Central memory CD4-positive, alpha-beta T cell (primary cell): ENCODE data around the gene PIM1.
"Not testable (repeated sequence)": the region's sequence is repeated elsewhere in the genome, so short reads cannot be mapped to it uniquely, and the experiment has no call there.

Experiments used
- DNase-seq: peaks from one replicate; pipeline ENCODE4 v3.0.0; 2022

Gene PIM1

DNA sequence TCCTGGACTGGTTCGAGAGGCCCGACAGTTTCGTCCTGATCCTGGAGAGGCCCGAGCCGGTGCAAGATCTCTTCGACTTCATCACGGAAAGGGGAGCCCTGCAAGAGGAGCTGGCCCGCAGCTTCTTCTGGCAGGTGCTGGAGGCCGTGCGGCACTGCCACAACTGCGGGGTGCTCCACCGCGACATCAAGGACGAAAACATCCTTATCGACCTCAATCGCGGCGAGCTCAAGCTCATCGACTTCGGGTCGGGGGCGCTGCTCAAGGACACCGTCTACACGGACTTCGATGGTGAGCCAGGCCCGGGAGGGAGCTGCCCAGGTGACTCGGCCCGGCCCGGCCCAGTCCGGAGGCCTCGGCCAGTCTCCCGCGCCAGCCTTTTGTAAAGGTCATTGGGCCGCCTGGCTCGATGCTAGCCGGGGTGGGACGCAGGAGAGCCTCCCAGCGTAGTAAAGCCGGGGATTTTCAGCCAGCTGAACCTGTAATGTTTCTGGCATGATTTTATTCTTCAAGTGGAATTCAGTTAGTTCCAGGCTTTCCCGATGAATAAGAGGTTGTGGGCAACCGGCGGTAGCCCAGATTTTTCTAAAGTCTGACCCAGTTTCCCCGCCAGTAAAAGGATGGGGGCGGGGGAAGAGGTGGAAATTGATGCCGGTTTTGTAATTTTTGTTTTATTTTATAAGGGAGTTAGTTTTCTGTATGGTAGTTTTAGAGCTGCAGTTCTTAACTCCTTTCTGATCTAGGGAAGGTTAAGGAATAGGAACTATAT is 1.4 kb downstream of the PIM1 start:
- peak; percentile 30 for DNase-seq

DNA sequence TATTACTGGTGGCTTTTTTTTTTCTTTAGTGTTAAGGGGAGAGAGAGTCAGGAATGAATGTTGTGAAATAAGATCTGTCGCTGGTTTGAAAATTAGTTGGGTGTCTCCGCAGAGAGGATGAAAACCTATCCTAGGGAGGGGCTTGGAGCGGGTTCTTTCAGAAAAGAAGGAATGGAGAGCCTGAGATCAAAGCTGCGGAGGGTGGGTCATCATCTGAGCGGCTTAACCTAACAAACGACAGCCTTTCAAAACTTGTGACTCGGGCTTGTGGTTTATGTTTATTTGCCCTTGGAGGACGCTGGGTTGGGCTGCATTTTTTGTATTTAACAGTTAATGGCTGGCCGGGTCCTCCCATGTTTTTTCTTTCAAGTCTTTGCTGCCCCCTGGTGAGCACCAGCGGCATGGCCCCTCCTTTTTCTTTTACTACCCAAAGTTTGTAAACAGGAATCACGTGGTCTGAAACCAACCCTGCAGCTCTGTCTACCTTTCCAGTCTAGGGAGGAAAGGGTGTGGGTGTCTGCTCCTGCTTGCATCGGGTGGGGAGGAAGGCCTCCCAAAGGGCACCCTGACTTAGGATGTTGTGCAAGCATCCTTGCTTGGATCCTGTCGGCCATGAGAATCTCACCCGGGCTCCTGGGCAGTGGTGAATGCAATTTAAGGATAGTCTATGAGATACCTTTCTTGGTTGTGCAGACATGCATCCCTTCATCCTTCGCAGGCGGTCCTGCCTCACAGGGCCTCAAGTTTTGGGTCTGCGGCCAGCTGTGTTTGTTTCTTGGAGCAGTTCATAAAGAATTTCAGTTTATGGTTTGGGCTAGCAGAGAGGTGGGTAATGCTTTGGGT is 2.2 kb downstream of the PIM1 start:
- DNase-seq: peak; percentile 94

DNA sequence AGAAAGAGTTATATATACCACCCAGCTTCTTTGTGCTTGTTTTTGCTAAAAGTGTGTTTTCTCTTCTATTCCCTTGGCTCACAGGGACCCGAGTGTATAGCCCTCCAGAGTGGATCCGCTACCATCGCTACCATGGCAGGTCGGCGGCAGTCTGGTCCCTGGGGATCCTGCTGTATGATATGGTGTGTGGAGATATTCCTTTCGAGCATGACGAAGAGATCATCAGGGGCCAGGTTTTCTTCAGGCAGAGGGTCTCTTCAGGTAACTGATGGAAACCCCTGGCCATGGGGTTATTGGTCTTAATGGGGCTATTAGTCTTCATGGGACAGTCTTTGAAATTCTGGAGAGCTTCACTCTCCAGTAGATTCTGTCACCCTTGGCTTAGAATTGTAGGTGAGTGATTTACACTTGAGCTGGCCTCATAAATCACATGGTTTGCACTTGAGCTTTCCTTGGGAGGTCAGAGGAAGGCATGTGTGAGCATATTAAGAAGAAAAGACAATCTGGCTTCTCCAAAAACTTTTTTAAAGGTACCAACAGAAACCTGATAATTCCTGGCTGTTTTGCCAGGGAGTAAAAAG is 3.0 kb downstream of the PIM1 start:
- no peak for DNase-seq

DNA sequence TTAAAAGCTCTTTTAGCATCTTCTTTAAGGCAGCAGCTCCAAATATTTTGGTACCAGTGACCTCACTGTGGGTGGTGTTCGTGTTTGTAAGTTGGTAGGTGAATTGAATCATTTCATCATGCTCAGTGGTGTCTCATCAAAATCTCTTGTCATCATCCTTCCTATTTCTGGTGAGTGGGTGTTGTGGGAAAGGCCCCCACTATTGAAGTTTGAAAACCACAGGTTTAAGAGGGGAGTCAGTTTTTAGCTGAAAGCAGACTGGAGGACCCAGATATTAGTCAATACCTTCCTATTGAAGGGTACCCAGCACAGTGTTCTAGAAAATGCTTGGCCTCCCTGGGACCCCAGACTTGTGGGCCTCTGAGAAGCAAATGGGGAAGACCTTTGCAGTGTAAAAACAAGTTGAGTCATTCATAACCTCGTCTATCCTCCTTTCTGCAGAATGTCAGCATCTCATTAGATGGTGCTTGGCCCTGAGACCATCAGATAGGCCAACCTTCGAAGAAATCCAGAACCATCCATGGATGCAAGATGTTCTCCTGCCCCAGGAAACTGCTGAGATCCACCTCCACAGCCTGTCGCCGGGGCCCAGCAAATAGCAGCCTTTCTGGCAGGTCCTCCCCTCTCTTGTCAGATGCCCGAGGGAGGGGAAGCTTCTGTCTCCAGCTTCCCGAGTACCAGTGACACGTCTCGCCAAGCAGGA is 3.7 kb downstream of the PIM1 start:
- DNase-seq: peak; percentile 20

DNA sequence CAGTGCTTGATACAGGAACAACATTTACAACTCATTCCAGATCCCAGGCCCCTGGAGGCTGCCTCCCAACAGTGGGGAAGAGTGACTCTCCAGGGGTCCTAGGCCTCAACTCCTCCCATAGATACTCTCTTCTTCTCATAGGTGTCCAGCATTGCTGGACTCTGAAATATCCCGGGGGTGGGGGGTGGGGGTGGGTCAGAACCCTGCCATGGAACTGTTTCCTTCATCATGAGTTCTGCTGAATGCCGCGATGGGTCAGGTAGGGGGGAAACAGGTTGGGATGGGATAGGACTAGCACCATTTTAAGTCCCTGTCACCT is 4.2 kb downstream of the PIM1 start:
- DNase-seq: no peak

DNA sequence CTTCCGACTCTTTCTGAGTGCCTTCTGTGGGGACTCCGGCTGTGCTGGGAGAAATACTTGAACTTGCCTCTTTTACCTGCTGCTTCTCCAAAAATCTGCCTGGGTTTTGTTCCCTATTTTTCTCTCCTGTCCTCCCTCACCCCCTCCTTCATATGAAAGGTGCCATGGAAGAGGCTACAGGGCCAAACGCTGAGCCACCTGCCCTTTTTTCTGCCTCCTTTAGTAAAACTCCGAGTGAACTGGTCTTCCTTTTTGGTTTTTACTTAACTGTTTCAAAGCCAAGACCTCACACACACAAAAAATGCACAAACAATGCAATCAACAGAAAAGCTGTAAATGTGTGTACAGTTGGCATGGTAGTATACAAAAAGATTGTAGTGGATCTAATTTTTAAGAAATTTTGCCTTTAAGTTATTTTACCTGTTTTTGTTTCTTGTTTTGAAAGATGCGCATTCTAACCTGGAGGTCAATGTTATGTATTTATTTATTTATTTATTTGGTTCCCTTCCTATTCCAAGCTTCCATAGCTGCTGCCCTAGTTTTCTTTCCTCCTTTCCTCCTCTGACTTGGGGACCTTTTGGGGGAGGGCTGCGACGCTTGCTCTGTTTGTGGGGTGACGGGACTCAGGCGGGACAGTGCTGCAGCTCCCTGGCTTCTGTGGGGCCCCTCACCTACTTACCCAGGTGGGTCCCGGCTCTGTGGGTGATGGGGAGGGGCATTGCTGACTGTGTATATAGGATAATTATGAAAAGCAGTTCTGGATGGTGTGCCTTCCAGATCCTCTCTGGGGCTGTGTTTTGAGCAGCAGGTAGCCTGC is 4.8 kb downstream of the PIM1 start:
- no peak for DNase-seq

DNA sequence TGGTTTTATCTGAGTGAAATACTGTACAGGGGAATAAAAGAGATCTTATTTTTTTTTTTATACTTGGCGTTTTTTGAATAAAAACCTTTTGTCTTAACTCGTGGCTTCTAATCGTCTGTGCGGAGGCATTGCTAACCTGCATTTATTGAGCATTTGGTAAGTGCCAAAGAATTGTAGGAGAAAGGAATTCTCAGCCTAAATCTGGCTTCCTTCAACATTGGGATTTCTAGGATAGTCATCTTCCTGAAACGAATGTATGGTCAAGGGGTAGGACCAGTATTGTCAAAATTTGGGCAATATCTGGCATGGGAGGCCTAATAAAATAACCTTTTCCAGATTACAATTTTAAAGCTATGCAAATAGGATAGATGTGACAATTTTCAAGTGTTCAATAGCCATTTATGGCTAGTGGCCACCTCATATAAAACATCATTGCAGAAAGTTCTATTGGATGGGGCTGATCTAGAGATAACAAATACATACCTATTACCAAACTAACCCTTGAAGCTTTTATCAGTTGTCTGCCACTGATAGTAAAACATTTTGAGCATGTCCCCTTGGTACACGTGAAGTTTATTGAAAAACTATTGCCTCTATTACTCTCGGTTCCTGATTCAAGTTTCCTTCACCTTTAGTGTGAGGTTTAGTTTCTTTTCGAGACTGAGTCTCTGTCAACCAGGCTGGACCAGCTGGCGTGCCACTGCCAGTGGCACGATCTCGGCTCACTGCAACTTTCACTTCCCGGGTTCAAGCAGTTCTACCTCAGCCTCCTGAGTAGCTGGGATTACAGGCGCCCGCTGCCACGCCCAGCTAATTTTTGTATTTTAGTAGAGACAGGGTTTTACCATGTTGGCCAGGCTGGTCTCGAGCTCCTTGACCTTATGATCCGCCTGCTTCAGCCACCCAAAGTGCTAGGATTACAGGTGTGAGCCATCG is 5.6 kb downstream of the PIM1 start:
- DNase-seq: no peak

DNA sequence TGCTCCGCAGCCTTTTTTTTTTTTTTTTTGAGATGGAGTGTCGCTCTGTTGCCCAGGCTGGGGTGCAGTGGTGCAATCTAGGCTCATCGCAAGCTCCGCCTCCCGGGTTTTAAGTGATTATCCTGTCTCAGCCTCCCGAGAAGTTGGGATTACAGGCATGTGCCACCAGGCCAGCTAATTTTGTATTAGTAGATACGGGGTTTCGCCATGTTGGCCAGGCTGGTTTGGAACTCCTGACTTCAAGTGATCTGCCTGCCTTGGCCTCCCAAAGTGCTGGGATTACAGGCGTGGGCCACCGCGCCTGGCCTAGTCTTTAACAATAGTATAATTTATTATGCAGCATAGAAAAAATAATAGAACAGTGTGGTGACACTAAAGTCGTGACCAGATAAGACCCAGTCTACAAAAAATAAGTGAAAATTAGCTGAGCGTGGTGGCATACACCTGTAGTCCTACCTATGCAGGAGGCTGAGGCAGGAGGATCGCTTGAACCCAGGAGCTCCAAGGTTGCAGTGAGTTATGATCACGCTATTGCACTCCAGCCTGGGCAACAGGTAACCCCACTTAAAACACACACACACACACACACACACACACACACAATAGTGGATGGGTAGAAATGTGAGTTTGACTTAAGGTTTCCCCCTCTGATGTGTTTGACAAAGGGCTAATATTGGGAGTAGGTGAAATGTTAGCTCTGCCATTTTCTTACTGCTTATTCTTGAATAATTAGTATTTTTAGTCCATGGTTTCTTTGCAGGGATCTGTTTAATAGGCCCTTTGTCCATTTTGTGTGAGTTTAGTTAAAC is 6.5 kb downstream of the PIM1 start:
- no peak for DNase-seq

DNA sequence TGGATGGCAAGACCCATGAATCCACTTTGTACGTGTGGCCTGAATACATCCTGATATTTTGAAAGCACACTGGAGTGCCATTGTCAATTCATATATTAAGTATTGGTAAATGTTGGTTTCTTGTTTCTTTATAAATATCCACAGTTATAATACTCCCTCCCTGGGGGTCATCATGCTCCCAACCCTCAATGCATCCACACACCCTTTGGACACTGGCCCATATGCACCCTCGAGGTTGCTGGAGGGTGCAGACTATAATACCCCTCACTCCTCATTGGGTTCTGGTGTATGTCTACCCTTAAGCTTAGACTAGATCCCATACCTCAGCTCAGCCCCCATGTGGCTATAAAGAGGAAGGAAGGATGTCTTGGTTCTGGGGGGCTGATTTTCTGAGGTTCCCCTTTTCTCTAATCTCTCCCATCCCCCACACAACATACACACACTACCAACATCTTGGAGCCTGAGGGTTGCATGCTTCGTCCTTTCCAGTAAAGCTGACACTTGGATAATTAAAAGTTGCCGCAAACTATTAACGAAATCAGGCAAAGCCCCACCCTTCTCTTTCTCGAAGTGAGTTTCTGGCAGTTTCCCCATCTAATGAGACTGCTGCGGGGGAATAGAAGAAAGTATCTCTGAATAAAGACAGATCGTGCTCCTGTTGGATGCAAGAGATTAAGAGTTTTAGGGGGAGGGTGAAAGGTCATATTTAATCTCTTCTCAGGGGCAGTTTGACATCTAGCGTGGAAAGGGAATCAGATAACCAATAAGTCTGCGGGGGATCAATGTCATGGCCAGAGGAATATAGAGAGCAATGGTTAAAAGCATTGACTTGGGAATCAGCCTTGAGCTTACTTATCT is 7.4 kb downstream of the PIM1 start:
- no peak for DNase-seq

DNA sequence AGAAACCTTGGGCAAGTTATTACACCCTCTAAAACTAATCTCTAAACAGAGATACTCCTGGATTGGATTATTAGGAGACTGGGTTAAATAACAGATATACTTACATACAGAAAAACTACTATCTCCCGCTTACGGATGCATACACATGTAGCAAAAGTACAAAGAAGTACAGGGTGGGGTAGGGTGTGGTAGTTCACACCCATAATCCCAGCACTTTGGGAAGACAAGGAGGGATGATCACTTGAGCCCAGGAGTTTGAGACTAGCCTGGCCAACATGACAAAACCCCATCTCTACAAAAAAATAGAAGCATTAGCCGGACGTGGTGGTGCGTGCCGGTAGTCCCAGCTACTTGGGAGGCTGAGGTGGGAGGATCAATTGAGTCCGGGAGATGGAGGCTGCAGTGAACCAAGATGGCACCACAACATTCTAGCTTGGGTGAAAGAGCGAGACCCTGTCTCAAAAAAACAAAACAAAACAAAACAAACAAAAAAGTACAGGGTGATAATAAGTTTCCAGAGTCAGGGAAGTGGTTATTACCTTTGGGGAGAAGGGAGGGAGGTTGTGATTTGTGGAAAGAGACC is 8.1 kb downstream of the PIM1 start:
- DNase-seq: no peak

DNA sequence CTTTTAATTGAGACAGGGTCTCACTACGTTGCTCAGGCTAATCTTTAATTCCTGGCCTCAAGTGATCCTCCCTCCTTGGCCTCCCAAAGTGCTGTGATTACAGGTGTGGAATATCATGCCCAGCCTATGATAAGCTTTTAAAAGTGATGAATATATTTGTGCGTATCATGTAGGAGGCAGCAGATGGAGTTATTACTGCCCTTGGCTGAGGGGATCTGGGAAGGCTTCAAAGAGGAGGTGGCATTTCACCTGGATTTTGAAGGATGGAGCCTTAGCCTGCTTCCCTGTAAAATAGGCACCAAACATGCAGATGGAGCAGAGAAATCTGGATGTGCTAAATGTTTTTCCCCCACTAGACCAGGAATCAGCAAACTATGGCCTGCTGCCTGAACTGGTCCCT is 10.1 kb downstream of the PIM1 start:
- no peak for DNase-seq

DNA sequence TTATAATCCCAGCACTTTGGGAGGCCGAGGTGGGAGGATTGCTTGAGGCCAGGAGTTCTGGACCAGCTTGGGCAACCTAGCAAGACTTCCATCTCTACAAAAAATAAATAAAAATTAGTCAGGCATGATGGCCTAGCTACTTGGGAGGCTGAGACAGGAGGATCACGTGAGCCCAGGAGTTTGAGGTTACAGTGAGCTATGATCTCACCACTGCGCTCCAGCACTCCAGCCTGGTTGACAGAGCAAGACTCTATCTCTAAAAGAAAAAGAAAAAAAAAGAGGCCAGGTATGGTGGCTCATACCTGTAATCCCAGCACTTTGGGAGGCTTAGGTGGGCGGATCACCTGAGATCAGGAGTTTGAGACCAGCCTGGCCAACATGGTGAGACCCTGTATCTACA is 10.7 kb downstream of the PIM1 start:
- DNase-seq: not testable (repeated sequence)

DNA sequence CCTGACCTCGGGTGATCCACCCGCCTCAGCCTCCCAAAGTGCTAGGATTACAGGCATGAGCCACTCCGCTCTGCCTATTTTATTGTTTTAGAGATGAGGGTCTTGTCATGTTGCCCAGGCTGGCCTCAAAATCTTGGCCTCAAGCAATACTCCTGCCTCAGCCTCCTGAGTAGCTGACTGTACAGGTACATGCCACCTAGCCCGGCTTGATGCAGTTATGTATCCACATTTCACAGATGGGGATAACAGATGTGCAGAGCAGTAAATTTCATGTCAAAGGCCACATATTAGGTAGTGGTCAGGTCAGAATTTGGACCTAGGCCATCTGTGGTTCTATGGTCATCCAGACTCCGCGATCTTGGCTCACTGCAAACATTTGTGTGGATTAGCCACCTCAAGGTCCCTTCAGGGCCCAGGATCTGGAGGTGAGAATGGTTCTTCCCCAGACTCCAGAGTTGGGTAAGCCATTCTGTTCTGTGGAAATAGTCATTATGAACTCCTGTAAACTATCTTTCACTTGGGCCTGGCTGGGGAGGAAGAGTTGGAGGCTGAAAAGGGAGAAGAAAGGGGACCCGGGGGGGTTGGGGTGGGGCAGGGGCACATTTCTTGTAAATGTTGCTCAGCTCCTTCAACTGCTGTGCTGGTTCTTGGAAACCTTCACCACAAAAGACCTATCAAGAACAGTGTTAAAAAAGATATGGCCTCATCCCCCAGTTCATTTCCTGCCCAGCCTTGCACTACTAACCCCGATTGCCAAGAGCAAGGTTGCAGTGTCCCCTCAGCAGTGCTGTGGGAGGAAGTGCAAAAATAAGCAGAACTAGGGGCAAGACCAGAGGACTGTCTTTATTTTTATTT is 13.0 kb downstream of the PIM1 start:
- peak; percentile 70 for DNase-seq

DNA sequence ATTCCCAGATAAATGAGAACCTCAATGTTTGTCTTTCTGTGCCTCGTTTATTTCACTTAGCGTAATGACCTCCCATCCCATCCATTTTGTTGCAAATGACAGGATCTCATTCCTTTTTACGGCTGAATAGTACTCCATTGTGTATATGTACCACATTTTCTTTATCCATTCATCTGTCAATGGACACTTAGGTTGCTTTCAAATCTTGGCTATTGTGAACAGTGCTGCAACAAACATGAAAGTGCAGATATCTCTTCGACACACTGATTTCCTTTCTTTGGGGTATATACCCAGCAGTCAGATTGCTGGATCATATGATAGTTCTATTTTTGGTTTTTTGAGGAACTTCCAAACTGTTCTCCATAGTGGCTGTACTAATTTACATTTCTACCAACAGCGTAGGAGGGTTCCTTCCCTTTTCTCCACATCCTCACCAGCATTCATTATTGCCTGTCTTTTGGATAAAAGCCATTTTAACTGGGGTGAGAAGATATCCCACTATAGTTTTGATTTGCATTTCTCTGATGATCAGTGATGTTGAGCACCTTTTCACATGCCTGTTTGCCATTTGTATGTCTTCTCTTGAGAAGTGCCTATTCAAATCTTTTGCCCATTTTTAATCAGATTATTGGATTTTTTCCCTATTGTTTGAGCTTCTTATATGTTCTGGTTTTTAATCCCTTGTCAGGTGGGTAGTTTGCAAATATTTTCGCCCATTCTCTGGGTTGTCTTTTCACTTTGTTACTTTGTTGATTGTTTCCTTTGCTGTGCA is 16.2 kb downstream of the PIM1 start:
- DNase-seq: not testable (repeated sequence)

DNA sequence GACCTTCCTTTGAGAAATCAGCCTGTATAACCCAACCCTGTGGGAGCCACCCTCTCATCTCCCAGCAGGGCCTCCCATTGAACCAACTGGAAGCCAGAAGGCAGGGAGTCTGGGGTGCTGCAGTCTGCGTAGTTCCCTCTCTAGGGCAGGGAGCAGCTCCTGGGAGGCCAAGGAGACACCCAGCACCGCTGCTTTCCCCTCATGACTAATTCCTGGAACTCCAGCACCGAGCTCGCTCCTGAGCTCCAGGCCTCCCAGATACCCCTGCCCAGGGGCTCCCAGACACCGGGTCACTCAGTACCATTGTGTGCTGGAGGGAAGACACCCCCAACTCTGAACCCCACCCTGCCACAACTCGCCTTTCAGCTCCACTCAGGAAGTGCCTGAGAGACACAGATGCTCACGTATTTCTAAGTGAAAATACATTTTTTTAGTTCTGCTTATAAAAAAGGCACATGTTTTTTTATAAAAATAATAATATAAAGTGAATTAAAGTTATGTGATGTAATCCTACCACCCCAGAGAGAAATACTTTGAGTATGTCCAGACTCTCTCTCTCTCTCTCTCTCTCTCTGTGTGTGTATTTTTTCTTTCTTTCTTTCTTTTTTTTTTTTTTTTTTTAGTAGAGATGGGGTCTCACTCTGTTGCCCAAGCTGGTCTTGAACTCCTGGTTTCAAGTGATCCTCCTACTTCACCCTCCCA is 17.5 kb downstream of the PIM1 start:
- no peak for DNase-seq

DNA sequence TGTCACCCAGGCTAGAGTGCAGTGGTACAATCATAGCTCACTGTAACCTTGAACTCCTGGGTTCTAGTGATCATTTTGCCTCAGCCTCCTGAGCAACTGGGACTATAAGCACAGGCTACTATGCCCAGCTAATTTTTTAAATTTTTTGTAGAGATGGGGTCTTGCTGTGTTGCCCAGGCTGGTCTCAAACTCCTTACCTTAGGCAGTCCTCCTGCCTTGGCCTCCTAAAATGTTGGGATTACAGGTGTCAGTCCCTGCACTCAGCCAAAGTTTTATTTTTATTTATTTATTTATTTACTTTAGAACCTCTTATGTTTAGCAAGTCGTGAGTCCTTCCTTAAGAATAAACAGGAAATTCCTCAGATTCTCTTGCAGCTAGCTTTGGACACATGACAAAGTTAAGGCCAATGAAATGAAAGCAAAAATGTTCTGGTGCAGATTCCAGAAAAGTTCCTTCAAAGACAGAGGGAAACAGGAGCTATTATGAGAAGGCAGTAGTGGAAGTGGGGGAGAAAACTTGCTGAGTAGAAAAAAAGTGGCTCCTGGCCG is 19.1 kb downstream of the PIM1 start:
- no peak for DNase-seq
